ENCODE results near the gene AIF1.

AIF1 gene

DNA sequence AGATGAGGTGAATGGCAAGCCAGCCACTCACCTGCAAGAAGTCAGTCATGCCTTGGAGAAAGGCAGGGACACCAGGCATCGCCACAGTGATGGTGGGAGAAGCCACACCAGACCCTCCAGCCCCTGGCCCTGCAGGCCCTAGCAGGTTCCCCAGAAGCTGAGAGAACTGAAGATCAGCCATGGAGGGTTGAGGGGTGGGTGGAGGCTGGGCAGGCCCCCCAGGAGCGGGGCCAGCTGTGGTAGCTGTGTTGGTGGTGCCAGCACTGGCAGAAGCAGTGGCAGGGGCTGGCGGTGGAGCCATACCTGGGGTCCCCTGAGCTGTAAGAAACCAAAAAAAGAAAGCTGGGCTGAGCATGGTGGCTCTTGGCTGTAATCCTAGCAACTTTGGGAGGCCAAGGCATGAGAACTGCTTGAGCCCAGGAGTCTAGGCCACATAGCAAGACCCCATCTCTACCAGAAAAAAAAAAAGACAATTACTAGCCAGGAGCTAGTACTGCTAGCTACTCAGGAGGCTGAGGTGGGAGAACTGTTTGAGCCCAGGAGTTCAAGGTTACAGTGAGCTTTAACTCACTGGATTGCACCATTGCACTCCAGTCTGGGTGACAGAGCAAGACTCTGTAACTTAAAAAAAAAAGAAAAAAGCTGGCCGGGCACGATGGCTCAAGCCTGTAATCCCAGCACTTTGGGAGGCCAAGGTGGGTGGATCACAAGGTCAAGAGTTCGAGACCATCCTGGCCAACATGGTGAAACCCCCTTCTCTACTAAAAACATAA lies 27.9 kb downstream of the AIF1 start:
- no peak for FAIRE-seq

DNA sequence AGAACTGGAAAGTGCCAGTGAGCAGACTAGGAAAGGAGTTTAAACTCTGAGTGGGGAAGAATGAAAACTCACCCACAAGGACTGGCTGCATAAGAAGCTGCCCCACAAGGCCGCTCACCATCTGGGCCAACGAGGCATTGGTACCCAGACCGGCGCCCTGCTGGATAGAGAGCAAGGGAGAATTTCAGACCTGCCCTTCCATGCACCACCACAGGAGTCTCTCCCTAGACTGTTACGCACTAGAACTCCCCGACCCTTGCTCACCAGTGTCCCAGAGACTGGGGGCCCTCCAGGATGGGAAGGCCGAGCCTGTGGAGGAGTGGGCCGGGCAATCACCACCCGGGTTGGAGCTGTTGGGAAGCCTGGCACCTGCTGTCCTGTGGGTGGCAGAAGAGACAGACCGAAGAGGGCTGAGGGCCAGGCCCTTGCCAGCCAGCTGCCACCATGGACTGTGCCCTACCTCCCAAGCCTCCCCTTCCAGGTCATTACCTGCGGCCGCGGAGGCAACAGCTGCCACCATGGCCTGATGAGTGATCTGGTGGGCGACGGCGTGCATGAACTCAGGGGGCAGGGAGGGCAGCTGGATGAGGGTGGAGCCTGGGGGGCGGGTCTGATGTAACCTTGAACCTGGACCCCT lies 28.9 kb downstream of the AIF1 start:
- no peak for FAIRE-seq

DNA sequence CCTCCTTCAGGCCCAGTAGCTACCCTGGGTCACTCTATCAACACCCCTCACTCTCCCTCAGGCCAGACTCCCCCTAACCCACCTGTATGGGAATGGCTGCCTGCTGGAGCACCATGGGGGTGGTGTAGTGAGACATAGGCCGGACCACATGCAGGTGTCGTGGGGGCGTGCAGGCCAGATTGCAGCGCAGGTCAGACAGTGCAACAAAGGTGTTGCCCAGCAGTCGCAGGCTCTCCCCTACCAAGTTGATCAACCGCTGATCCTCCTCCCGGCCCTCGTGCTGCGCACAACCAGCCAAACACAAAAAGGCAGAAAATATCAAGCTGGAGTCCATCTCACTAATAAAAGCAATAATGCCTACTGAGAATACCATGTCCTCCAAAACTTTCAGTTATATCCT lies 30.3 kb downstream of the AIF1 start:
- FAIRE-seq, result no peak

DNA sequence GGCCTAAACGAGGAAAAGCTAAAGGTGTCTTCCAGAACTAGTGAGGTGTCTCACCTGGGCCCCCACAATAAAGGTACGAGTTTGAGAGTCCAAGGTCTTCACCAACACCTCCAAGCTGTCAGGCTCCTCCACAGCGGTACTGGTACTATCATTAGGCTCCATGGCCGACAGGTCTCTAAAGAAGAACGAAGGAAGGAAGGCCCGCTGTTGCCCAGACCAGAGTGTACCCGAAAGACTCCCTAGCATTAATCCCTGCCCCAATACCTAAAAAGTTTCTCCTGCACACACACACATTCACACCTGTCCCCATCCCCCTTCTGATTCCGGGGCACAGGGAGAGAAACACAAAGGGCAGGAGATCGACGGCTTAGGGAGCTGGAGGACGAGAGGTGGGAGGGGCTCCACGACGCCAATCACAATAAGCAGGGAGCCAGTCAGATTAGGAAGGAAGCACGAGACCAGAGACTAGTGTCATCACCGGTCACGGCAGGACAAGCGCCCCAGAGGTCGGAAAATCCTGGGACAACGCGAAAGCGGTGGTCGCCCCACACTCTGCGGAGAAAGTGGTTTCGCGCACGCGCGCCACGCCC lies 36.7 kb downstream of the AIF1 start:
- FAIRE-seq, result no peak

DNA sequence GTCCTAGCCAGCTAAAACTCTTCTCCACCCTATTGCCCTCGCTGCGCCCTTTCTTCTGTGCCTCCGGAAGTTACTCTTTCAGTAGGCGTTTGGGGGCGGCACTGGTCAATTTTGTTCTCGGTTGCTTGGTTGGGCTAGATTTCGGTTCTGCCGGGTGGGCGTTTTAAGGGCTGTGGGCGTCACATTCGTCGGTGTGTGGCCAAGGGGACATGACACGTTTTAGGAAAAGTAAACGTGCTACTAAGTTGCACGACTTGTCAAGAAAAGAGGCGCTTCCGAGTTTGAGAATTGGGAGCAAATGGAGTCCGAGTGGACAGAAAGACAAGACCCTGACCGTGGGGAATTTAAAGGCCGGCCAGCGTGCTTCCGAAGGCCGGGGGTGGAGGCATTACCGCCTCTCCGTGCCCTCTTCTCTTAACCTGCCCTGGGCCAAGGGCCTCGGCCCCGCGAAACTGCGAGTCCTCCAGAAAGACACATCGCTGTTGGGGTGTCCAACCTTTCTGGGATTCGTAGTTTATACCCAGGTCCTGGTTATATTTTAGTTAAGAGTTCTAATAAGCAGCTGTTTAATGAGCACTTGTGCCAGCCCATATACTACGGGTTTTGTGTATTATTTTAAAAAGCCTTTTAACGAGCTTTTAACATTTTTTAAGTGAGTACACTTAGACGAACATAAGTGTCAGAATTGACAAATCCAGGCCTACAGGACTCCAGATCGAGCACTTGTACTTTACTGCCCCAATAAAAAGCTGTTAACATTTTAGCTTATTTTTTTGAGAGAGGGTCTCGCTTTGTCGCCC lies 38.1 kb downstream of the AIF1 start:
- FAIRE-seq, result no peak

DNA sequence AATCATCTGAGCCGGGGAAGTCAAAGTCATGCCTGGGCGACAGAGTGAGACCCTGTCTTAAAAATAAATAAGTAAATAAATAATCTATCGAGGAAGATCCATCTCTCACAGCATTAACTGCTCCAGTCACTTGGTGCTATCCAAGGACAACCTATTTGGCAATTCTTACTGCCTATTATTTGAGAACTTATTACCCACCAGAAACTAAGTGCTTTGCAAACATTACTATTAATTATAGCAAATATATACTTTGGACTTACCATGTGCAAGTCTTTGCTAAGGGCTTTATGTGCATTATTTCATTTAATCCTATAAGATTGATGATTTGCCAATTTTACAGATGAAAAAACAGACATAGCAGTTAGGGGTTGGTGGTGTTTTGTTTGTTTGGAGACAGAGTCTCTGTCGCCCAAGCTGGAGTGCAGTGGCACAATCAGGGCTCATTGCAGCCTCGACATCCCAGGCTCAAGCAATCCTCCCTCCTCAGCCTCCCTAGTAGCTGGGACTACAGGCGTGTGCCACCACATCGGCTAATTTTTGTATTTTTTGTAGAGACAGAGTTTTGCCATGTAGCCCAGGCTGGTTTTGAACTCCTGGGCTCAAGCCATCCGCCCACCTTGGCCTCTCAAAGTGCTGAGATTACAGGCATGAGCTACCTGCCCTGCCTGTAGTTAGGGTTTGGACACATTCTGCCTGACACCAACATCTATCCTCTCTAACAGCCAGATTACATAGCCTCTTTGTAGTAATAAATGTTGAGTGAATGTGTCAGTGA lies 39.7 kb downstream of the AIF1 start:
- no peak for FAIRE-seq

DNA sequence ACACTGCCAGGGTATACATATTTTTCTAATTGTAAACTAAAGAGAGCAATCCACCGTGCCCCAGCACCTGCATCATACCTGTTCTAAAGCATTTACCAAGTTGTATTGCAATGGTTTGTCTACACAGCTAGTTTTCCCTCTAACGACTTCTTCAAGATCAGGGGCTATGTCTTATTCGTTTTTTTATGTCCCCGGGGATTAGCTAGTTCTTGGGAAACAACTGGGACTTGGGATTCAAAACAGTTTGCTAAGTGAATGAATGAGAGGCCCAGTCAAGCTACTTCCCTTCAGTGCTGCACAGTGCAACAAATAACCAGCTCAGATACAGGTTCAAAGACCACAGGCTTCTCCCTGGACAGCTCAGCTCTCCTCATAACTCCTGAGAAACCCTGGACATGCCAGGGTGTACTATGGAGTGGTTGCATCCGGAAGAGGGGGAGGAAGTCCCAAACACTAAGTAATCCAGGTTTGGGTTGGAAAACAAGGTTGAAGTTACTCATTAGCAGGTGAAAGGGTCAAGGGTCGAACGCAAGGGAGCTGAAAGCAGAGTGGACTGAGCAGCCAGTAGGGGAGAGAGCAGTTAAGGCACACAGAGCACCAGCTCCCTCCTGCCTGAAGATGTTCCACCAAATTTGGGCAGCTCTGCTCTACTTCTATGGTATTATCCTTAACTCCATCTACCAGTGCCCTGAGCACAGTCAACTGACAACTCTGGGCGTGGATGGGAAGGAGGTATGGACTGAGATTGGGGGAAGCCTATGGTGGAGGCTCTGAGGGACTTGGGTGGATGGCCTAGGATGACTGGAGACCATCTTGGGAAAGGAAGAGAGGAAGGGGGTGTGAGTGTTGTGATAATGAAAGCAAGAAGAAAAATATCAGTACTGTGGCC lies 40.6 kb downstream of the AIF1 start, which contains the start of gene APOM:
APOM (plus strand) TSS at position 546 of the 889 bp plus-strand sequence; CDS start at position 619, 73 bp downstream.
- FAIRE-seq, result no peak

DNA sequence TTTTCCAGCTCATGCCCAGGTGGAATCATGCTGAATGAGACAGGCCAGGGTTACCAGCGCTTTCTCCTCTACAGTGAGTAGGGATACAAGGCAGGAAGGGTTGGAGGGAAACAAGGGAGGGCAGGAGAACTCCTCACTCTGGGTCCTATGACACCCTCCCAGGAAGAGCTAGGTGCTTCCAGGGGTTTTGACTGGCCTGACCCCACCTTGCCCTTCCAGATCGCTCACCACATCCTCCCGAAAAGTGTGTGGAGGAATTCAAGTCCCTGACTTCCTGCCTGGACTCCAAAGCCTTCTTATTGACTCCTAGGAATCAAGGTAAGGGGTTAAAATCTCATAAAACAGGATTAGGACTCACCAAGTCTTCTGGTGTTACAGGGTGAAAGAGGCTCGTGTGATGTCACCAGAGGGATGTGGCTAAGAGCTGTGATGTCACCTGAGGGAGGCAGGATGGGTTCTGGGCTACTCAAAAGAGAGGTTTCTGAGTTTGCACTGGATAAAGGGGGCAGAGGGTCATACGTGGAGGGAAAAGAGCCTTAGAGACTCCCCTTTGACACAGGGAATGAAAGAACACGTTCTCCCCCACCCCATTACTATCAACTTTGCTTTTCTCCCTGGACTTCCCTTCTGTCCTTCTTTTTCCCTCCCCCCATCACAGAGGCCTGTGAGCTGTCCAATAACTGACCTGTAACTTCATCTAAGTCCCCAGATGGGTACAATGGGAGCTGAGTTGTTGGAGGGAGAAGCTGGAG lies 42.5 kb downstream of the AIF1 start:
- no peak for FAIRE-seq

DNA sequence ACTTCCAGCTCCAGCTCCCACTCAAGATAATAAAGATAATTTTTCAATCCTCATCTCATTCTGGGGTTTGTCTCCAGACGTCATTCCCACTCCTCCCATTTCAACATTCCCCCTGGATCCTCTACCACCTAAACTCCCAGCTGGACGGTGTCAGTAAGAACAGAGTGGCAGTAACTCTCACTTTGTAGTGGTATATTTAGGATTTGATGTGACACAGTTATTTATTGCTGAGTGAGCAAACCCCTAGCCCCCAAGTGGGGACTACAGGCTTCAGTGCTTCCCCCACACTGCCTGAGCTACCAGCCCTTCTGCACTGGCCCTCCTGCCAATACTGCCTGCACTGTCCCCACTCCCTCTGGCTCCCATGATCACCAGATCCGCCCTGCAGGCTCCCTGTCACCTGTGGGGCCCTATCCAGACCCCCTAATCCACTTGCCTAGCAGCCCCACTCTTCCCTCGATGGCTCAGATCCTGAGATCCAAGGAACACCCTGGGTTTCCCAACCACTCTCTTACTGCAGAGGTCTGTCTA lies 43.2 kb downstream of the AIF1 start:
- FAIRE-seq, result no peak

DNA sequence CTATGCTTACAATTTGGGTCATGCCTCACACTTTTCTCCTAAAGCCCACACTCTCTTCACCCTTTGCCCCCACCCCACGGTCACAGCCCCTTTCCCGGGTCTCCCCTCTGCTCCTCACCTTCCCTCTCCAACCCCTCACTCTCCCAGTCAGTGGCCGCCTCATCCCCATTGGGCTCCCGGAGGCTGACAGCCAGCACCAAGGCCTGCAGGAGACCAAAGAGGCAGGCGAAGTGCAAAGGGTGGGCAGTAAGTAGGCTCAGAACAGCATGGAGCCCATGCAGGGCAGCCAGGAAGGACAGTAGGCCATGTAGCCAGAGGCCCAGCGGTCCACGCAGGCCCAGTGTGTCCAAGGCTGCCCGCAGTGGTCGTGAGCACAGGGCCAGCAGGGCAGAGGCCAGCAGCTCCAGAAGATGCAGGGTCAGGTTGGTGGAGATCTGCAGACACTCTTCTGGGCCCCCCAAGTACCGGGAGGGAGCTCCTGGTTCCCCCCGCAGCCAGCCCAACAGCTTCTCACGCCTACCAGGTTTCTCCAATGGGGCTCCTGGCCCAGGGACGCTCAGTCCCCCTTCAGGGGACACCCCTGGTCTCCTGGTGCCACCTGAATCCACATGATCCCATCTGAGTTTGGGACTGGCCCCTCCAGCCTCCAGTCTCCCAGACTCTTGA lies 44.1 kb downstream of the AIF1 start:
- FAIRE-seq, result no peak

DNA sequence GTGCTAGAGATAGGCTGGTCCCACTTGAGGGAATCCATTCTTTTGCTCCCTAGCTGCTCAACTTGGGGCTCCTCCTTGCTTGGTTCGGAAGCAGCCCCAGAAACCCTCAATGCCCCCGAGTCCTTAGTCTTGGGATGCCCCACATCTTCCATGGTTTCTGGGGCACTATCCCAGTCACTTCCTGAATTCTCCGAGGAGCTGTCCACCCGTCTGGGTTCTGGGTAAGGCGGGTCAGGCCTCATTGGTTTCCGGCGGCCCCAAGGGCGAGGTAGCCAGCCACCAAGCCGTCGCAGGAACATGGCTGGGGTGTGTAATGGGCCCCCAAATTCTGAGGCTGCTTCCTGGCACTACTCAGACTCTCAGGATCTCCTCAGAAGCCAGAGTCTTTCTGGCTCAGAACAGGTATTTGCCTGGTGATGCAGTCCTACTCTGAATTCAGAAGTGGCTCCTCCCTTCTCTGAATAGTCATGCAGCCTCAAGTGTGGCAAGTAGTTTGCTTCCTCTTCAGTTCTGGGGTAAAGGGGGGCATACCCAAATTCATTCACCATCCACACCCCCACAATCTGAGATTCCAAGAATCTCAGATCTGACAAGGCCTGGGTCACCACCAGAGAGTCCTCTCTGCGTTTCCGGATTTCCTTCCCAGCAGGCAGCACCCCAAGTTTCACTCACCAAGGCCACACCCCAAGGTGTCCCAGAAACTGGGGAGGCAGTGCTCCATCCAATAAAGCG lies 44.8 kb downstream of the AIF1 start:
- FAIRE-seq, result no peak

DNA sequence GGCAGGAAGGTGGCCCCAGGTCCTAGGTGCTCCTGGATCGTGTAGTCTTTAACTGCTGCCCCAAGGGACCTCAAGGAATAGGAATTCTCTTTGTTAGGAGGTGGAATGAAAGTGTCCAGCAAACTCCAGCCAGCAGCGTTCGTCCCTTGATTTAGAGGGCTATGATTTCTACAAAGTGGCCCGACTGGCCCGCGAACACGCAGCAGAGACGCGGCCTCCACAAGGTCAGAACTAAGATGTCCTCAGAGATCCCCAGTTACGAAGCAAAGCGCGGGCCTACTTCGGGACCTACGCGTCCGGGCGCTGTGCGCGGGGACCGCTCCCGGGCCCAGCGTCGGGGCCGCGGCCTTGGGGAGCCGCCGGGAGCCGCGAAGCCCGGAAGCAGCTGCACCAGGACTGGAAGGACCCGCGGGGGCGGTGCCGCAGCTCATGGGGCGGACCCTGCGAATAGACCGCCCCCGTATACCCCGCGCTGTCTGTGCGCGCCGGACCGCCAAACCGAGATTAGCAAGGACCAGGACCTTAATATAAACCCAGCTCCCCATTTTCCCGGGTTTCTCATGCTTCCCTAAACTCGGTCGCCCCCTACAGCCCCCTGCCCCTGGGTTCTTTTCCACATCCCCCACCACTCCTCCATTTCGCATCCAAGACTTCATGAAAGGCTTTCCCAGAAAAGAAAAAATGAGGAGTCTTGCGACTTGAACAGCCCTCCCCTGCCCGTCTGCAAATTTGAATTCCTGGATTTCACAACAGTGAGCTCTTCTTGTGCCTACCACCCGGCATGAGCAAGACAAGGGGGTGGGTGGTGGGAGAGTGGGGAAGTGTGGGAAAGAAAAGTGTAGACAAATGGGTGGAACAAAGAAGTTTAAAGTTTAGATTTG lies 45.6 kb downstream of the AIF1 start, which contains the start of gene C6orf47:
C6orf47 (minus strand) TSS at position 398 of the 881 bp plus-strand sequence. CDS start 831 bp downstream, outside the sequence.
- no peak for FAIRE-seq

DNA sequence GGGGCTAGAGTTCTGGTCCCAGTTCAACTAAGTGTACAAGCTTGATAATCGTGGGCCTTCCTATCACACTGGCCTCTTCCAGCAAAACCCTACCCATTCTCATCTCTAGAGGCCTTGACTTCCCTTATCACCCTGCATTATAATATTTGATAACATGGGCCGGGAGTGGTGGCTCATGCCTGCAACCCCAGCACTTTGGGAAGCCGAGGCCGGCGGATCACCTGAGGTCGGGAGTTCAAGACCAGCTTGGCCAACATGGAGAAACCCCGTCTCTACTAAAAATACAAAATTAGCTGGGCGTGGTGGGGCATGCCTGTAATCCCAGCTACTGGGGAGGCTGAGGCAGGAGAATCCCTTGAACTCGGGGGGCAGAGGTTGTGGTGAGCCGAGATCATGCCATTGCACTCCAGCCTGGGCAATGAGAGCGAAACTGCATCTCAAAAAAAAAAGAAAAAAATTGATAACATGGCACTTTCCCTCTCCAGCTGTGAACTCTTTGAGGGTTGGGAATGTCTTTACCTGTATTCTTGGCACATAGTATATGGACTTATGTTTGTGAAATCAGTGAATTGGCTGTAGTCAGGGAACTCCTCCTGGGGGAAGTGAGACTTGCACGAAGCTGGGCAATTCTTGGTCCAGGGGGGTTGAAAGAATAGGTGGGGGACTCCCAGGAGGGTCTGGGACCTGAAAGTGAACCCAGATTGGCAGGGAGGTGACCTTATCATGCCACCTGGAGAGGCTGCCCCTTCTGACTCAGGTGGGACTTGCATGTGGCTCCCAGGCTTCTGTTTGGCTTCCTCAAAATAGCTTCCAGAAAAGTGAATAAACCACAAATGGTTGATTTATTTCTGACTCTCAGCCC lies 46.5 kb downstream of the AIF1 start:
- FAIRE-seq, result no peak

DNA sequence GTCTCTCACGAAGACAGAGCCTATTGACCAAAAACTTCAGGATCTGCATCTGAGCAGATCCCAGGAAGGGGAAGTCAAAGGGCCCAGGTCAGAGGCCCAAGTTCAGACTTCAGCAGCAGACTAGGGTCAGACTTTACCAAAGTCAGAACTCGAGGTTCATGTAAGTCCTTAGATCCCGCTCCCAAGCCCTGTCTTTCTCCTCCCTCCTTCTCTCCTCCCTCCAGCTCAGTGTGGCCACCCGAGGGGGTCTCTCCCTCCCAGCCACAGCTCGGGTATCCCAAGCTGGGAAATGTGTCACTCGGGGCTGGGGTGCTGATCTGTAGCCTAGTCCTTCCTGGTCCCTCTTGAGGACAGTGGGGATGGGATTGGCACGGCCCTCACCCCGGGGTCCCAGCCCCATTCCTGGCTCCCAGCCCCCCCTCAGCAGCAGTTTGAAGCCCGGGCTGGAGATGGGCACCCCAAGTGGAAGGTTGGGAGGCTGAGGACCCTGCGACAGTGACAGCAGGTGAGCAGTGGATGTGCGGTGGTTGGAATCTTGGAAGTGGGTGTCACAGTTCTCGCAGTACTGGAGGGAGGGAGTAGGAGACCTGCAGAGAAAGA lies 47.2 kb downstream of the AIF1 start:
- no peak for FAIRE-seq

DNA sequence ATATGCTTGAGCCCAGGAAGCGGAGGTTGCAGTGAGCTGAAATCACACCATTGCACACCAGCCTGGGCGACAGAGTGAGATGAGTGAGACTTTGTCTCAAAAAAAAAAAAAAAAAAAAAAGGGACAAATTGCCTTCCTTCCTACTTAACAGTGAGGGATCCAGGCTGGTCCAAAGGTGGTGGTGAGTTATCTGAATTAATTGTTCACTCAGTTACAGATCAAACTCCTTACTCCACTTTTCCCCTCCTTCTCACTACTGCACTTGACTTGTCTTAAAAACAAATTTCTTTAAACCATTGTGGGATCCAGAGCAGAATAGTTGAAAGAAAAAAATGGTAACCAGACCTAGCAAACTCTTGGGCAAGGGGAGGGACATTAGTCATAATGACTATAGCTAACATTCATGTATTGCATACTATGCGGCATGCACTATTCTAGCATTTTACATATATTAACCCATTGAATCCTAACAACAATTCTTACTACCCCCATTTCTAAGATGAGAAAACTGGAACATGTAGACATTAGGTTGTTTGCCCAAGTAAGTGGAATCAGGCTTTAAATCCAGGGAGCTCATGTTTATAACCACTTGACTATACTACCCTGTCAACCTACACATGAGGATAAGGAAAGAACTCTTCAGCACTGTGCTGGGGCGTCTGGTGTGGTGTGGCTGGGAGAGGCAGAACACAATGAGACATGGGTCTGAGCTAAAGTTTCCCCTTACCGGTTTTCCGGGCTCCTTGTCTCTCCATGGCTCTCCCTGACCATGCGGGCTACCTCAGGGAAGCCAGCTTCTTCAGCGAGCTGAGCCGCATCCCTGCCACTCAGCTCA lies 48.3 kb downstream of the AIF1 start:
- no peak for FAIRE-seq
